ENCODE data around the gene TTBK2.

DNA sequence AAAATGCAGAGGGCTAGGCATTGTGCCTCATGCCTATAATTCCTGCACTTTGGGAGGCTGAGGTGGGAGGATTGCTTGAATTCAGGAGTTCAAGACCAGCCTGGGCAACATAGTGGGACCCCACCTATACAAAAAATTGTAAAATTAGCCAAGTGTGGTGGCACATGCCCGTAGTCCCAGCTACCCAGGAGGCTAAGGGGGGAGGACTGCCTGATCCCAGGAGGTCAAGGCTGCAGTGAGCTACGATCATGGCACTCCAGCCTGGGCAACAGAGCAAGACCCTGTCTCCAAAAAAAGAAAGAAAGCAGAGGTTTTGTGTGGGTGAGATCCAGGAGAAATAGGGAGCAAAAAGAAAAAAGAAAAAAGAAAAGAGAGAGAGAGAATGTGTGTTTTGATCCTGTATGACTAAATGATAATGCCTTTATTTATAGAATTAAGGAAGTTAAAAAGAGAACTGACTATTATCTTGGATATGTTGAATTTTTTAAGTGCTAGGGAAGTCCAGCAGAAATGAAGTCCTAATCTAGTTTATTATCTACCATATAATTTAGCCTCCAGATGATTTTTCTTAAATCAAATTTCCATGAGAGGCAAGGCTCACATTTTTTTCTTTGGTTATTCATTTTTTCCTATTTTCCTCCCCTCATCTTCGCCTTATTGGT lies 4.8 kb downstream of the TTBK2 start:
- TF ChIP-seq POLR2A (IDR thresholded peaks at IDR 0.05): no peak
- TF ChIP-seq, protein P1, sequence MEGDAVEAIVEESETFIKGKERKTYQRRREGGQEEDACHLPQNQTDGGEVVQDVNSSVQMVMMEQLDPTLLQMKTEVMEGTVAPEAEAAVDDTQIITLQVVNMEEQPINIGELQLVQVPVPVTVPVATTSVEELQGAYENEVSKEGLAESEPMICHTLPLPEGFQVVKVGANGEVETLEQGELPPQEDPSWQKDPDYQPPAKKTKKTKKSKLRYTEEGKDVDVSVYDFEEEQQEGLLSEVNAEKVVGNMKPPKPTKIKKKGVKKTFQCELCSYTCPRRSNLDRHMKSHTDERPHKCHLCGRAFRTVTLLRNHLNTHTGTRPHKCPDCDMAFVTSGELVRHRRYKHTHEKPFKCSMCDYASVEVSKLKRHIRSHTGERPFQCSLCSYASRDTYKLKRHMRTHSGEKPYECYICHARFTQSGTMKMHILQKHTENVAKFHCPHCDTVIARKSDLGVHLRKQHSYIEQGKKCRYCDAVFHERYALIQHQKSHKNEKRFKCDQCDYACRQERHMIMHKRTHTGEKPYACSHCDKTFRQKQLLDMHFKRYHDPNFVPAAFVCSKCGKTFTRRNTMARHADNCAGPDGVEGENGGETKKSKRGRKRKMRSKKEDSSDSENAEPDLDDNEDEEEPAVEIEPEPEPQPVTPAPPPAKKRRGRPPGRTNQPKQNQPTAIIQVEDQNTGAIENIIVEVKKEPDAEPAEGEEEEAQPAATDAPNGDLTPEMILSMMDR (IDR thresholded peaks at IDR 0.05 in 4 of 5, conservative IDR thresholded peaks at IDR 0.05 in 1 of 5): no peak

Data from gastrocnemius medialis (tissue), 4 donors.